Mammary epithelial cell (primary cell): ENCODE data around the gene PGBD5.

ENCODE experiments used
- EZH2 ChIP-seq: IDR thresholded peaks from 2 replicates; pipeline ENCODE4 v1.6.1; 2012; ENCODE audit warnings: low read length, inconsistent platforms, borderline replicate concordance
- TF ChIP-seq, protein P1 (sequence below), 2 donors: IDR thresholded peaks in 1 of 2; conservative IDR thresholded peaks in 1 of 2; 2 replicates each; pipeline ENCODE4 v1.5.1; 2011 to 2012; ENCODE audit warnings: inconsistent platforms in 2 of 2, low read length in 2 of 2, mild to moderate bottlenecking in 2 of 2, control low read depth in 1 of 2, low read depth in 1 of 2; ENCODE audit not compliant: insufficient read depth in 1 of 2; ENCODE audit errors: extremely low read depth in 1 of 2

- TF ChIP-seq, protein P1, sequence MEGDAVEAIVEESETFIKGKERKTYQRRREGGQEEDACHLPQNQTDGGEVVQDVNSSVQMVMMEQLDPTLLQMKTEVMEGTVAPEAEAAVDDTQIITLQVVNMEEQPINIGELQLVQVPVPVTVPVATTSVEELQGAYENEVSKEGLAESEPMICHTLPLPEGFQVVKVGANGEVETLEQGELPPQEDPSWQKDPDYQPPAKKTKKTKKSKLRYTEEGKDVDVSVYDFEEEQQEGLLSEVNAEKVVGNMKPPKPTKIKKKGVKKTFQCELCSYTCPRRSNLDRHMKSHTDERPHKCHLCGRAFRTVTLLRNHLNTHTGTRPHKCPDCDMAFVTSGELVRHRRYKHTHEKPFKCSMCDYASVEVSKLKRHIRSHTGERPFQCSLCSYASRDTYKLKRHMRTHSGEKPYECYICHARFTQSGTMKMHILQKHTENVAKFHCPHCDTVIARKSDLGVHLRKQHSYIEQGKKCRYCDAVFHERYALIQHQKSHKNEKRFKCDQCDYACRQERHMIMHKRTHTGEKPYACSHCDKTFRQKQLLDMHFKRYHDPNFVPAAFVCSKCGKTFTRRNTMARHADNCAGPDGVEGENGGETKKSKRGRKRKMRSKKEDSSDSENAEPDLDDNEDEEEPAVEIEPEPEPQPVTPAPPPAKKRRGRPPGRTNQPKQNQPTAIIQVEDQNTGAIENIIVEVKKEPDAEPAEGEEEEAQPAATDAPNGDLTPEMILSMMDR (conservative IDR thresholded peaks at IDR 0.05 in 1 of 2, IDR thresholded peaks at IDR 0.05 in 1 of 2; ENCODE audit: extremely low read depth in 1 of 2, insufficient read depth in 1 of 2, low read depth in 1 of 2, low read length in 2 of 2): no peak
- TF ChIP-seq EZH2: no peak
These were observed 84.1 kb downstream of the PGBD5 start for GRCh38 chr1:230342019-230342418.
